GF-D8 (cell line): ENCODE results near the gene CCDC32.
"Not testable (repeated sequence)": the region's sequence is repeated elsewhere in the genome, so short reads cannot be mapped to it uniquely, and the experiment has no call there.

Source experiments
- DNase-seq: peaks from one replicate; lab custom pipeline; 2025; lab: John Stamatoyannopoulos, UW

The CCDC32 gene, protein sequence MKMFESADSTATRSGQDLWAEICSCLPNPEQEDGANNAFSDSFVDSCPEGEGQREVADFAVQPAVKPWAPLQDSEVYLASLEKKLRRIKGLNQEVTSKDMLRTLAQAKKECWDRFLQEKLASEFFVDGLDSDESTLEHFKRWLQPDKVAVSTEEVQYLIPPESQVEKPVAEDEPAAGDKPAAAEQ

DNA sequence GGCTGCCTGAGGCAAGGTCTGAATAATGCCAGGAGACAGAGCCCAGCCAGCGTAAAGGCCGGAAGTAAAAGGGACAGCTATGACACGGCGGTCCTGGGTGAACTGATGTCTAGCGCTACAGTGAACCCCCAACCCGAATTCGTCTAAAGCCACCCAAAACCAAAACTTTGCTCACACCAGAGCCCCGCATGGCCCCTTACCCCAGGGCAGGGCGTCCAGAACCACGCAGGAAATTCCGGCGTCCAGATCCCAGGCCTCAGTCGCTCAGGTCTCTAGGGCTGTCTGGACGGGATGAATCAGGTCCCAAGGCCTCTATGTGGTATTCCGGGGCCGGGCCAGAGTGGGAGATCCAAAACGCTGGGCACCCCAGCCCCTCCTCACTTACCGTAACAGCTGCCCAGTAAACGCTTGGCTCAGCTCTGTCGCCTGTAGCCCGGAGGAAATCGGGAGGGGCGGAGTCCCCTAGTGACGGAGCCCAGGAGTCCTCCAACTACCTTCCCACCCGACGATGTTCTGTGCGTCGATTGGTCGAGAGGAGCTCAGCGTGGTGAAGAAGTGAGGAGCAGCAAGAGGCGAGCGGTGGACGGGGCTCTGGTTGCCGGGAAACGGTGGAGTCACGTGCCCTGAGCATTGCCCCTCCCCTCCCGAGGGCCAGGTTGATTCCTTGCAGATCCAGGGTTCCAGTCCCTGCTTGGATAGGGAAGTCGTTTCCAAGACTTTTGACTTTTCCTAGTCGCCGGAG, at the start of gene CCDC32:
CCDC32 (minus strand) TSS at position 452 of the 742 bp plus-strand sequence. CDS start 2,027 bp downstream, outside the sequence.
- peak; percentile 85 for DNase-seq

DNA sequence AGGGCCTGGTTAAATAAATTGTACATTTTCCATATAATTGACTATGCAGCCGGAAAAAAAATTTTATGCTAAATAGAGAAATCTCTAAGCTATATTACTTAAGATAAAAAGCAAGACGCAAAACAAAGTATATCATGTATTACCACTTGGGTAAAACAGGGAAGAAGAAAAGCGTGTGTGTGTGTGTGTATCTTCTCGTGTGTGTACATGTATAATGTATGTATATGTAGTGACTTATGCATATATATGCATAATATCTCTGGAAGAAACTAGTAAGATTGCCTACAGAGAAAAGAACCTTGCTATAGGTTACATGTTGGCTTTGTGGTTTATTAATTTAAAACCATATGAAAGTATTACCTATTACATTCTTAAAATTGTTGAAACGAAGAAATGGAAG, 48.2 kb upstream of the CCDC32 start:
- DNase-seq: no peak

GRCh38 chr15:40603935-40604334, 39.1 kb upstream of the CCDC32 start:
- no peak for DNase-seq

GRCh38 chr15:40600956-40601355, 36.1 kb upstream of the CCDC32 start:
- DNase-seq: no peak

DNA sequence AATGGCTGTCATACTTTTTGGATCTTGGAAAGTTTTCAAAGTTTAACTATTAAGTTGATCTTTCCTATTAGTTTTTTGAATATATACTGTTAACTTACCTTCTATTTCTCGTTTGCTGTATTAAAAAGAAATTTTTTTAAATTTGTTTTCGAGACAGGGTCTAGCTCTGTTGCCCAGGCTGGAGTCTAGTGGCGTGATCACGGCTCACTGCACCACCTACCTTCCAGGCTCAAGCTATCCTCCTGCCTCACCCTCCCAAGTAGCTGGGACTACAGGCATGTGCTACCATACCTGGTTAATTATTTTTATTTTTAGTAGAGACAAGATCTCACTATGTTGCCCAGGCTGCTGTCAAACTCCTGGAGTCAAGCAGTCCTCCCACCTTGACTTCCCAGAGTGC, 33.8 kb upstream of the CCDC32 start:
- no peak for DNase-seq

- no peak for DNase-seq
Observed at GRCh38 chr15:40598126-40598525, 33.3 kb upstream of the CCDC32 start.

- no peak for DNase-seq
Observed at GRCh38 chr15:40597024-40597423, 32.2 kb upstream of the CCDC32 start.

- DNase-seq: no peak
Observed at GRCh38 chr15:40595773-40596172, 30.9 kb upstream of the CCDC32 start.

GRCh38 chr15:40595219-40595618, 30.4 kb upstream of the CCDC32 start:
- DNase-seq: no peak

DNA sequence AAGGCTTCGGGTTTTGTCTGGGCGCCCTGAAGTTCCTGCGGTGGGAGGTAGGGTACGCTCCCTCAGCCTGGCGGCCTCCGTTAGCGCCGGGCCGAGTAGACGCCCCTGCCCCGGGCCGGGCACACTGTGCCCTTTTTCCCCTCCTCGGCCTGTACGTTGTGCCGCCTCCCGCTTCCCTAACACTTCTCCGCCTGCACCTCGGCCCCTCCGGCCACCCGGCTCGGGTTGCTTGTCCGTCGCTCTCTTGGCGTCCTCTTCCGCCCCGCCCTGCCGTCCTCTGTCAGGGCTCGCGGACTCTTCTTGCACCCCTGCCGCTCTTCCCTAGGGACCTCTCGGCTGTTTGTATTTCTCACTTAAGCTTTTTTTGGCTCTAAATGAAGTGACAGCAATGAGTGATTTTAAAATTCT, 29.6 kb upstream of the CCDC32 start:
- peak; percentile 21 for DNase-seq

DNA sequence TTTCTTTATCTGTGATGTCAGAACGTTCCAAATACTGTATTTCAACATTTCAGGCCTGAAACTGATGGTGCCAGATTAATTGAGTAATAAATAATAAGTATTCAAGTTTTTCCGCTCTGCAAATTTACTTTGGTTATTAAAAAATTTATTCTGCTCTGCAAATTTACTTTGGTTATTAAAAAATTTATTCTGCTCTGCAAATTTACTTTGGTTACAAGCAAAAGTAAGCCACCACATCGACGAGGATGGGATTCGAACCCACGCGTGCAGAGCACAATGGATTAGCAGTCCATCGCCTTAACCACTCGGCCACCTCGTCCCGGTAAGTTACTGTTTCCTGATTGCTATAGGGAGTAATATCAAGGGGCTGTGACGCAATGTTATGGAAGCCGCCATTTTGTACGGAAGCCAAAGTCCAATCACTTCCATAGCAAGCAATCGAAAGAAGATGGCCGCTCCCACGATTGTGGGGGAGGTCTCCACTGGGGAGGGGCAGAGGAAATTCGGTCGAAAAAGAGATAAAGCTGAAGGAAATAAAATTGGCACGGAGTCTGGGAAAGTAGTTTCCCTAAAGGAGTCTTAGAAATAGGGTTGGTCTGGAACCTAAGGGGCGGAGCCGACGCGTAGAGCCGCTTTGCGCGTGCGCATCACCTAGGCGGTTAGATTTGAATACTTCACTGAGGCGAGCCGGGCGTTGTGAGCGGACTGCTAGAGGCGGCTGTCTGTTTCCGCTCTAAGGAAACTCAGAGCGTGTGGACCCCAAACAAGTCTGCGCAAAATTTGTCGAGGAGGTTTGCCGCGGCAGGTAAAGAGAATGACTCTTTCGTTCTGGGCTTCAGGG, 29.0 kb upstream of the CCDC32 start, which contains the start of gene KNL1:
KNL1 (plus strand) TSS at position 662 of the 841 bp plus-strand sequence. CDS start 8,683 bp downstream, outside the sequence.
- DNase-seq: peak; percentile 67

DNA sequence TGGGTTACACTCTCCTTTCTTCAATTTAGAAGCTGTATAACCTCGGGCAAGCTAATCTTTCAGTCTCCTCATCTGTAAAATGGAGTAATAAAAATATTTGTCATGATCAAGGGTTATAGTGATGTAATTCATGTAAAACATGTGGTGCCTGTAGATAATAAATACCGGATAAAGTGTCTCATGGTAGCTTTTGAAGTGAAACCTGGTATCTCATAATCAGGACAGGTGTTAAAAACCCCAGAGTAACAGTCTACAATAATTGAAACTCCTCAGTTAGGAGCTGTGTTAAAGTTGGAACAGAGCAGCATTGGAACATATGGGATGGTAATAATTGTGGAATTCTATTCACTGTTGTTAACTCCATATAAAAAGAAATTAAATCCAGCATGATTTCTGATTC, 28.3 kb upstream of the CCDC32 start:
- no peak for DNase-seq

- no peak for DNase-seq
Observed at GRCh38 chr15:40591389-40591788, 26.5 kb upstream of the CCDC32 start.

- DNase-seq: no peak
Observed at GRCh38 chr15:40590667-40591050, 25.8 kb upstream of the CCDC32 start.

GRCh38 chr15:40584191-40584590, 19.3 kb upstream of the CCDC32 start:
- DNase-seq: no peak

- no peak for DNase-seq
Observed at GRCh38 chr15:40582726-40583246, 17.9 kb upstream of the CCDC32 start.

- DNase-seq: not testable (repeated sequence)
Observed at GRCh38 chr15:40581796-40582195, 17.0 kb upstream of the CCDC32 start.

GRCh38 chr15:40578892-40579291, 14.1 kb upstream of the CCDC32 start:
- DNase-seq: no peak

DNA sequence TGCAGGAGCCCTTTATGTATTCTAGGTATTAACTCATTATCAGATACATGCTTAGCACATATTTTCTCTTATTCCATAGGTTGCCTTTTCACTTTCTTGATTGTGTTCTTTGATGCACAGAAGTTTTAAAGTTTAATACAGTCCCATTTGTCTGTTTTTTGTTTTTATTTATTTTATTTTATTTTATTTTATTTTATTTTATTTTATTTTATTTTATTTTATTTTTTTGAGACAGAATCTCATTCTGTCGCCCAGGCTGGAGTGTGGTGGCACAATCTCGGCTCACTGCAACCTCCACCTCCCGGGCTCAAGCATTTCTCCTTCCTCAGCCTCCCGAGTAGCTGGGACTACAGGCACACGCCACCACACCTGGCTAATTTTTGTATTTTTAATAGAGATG, 12.1 kb upstream of the CCDC32 start:
- DNase-seq: not testable (repeated sequence)

- no peak for DNase-seq
Observed at GRCh38 chr15:40575113-40575512, 10.3 kb upstream of the CCDC32 start.

DNA sequence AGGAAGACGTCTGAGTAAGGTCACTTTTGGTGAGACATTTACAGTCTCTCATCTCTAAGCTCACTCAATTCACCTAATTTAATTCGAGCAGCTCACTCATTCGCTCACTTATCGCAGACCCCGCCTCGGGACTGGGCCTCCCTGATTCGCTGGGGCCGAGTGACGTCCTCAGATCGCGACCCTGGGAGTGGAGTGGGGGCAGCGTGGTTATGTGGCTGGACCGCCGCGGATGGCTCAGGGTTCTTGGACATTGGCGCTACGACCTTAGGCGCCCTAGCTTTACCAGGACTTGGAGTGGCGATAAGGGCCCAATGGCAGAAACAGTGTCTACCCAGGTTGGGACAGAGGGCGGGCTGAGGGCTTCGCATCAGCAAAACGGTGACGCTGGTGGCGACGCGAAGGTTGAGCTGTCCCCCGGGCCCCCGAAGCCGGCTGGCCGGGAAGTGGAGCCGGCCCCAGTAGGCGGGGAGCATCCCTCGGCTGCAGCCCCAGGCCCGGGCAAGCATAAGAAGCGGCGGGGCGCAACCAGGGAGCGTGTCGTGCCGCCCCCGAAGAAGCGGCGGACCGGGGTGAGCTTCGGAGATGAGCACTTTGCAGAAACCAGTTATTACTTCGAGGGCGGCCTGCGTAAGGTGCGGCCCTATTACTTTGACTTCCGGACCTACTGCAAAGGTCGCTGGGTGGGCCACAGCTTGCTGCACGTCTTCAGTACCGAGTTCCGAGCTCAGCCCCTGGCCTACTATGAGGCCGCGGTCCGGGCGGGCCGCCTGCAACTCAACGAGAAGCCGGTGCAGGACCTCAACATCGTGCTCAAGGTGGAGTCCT, 4.5 kb upstream of the CCDC32 start, which contains the start of gene RPUSD2:
RPUSD2 (plus strand) TSS at position 171 of the 825 bp plus-strand sequence; CDS start at position 210, 39 bp downstream.
- DNase-seq: peak; percentile 26
